Measurements from ENCODE around the gene SNX25.

The SNX25 gene

GRCh38 chr4:185371702-185372101, 162.3 kb downstream of the SNX25 start:
- Mint-ChIP-seq H3K27me3 (no peaks in the 10 kb centered on the region), H3K9me3 (no peaks in the 10 kb centered on the region), H3K4me1 (no peaks in the 10 kb centered on the region), H3K4me3 (no peak overlapping the region), H3K27ac (no peak overlapping the region), H3K36me3 (no peaks in the 10 kb centered on the region)
- CTCF ChIA-PET: no interaction called here
- DNase-seq: no peak

DNA sequence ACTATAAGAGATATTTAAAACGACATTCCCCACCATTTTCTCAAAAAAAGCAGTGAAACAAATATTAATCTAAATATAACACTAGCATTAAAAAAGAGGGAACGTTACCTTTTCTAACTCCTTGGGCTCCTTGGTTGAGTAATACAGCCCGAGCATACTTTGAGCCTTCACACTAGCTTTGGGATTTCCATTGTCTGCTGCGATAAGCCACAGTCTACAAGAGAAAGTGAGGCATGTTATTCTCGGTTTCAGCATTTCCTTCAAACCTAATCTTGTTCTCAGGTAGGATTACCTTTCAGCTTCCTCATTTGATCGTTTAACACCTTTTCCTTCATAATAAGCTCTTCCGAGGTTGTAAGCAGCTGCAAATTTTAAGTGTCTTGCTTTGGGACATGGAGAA, 164.6 kb downstream of the SNX25 start:
- Mint-ChIP-seq H3K9me3 (no peaks in the 10 kb centered on the region), H3K36me3 (no peaks in the 10 kb centered on the region), H3K27me3 (no peaks in the 10 kb centered on the region), H3K27ac (no peak overlapping the region), H3K4me1 (no peaks in the 10 kb centered on the region), H3K4me3 (no peak overlapping the region)
- no peak for DNase-seq
- CTCF ChIA-PET: no interaction called here

DNA sequence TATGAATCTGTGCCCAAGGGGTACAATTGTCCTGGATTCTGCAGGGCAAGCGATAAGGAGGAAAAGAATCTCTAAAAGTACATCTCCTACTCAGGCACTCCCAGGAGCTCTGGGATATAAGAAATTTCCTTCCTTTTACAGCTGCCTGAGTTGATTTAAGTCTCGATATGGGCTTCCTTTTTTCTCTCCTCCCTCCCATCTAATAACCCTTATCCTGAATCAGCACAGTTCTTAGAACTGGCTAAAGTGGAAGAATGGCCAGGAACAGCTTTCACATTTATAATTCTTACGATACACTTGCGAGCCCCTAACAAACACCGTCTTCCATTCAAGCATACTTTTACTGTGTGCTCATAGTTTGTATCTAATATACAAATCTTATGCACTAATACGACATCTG, 165.2 kb downstream of the SNX25 start:
- Mint-ChIP-seq H3K4me3 (no peak overlapping the region), H3K27ac (no peak overlapping the region), H3K27me3 (no peaks in the 10 kb centered on the region), H3K36me3 (no peaks in the 10 kb centered on the region), H3K9me3 (no peaks in the 10 kb centered on the region), H3K4me1 (no peaks in the 10 kb centered on the region)
- DNase-seq: no peak
- CTCF ChIA-PET: no interaction called here

GRCh38 chr4:185378264-185378663, 168.9 kb downstream of the SNX25 start:
- H3K27me3 Mint-ChIP-seq: no peaks in the 10 kb centered on the region
- H3K36me3 Mint-ChIP-seq: peaks cover 2% of the 10 kb centered on the region
- H3K4me1 Mint-ChIP-seq: no peaks in the 10 kb centered on the region
- DNase-seq: no peak
- peaks cover 5% of the 10 kb centered on the region for H3K9me3 Mint-ChIP-seq
- H3K27ac Mint-ChIP-seq: no peak overlapping the region
- CTCF ChIA-PET: no interaction called here
- no peak overlapping the region for H3K4me3 Mint-ChIP-seq

DNA sequence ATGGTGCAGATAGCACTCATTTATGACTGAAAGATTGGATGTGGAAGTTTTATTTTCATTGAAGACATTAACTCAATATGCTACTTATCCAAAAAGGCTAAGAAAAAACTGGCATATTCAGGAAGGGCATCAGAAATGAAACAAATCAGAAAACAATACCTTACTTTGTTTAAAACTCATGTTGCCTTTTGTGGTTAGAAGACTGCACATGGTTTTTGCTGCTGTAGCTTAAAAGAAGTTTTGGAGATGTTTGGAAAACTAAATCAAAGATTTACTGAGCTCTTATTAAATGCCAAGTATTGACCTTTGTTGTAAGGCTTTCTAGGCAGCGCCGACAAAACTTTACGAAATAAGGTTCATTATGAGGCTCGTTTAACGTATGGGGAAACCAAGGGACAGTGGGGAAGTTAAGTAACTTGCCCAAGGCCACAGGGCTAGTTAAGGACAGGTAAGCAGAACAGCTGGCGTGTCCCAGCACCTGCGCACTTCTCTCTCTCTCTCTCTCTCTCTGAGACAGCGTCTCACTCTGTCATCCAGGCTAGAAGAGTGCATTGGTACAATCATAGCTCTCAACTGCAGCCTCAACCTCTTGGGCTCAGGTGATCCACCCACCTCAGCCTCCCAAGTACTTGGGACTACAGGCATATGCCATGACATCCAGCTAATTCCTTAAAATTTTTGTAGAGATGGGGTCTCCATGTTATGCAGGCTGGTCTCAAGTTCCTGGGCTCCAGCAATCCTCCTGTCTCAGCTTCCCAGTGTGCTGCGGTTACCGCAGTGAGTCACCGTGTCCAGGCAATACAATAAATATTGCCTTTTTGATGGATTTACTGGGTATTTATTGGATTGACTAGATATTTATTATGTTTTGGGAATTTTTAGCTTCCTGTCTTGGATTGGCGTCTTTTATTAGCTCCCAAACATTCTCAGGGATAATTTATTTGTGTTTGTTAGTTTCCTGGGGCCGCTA, 170.2 kb downstream of the SNX25 start:
- Mint-ChIP-seq H3K4me1 (peaks cover 8% of the 10 kb centered on the region), H3K36me3 (peaks cover 5% of the 10 kb centered on the region), H3K9me3 (peaks cover 5% of the 10 kb centered on the region), H3K27ac (no peak overlapping the region), H3K27me3 (peaks cover 4% of the 10 kb centered on the region), H3K4me3 (no peak overlapping the region)
- DNase-seq: no peak
- CTCF ChIA-PET: no interaction called here

DNA sequence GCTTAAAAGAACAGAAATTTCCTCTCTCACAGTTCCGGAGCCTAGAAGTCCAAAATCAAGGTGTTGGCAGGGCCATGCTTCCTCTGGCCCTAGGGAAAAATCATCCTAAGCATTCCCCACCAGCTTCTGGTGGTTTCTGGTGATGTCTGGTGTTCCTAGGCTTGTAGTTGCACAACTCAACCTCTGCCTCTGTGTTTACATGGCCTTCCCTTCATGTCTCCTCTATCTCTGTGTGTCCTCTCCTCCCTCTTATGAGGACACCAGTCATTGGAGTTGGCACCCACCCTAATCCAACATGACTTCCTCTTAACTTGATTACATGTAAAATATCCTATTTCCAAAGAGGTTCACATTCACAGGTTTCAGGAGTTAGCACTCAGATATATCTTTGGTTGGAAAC, 170.9 kb downstream of the SNX25 start:
- DNase-seq: no peak
- H3K27me3 Mint-ChIP-seq: peaks cover 4% of the 10 kb centered on the region
- no peak overlapping the region for H3K27ac Mint-ChIP-seq
- CTCF ChIA-PET: interaction anchor here (0.7 kb wide), 1 partner anchor 440 kb away, joined by 3 read pairs; no protein-coding TSS in a partner anchor
- peaks cover 15% of the 10 kb centered on the region for H3K4me1 Mint-ChIP-seq
- H3K4me3 Mint-ChIP-seq: no peak overlapping the region
- peaks cover 5% of the 10 kb centered on the region for H3K9me3 Mint-ChIP-seq
- peaks cover 5% of the 10 kb centered on the region for H3K36me3 Mint-ChIP-seq

DNA sequence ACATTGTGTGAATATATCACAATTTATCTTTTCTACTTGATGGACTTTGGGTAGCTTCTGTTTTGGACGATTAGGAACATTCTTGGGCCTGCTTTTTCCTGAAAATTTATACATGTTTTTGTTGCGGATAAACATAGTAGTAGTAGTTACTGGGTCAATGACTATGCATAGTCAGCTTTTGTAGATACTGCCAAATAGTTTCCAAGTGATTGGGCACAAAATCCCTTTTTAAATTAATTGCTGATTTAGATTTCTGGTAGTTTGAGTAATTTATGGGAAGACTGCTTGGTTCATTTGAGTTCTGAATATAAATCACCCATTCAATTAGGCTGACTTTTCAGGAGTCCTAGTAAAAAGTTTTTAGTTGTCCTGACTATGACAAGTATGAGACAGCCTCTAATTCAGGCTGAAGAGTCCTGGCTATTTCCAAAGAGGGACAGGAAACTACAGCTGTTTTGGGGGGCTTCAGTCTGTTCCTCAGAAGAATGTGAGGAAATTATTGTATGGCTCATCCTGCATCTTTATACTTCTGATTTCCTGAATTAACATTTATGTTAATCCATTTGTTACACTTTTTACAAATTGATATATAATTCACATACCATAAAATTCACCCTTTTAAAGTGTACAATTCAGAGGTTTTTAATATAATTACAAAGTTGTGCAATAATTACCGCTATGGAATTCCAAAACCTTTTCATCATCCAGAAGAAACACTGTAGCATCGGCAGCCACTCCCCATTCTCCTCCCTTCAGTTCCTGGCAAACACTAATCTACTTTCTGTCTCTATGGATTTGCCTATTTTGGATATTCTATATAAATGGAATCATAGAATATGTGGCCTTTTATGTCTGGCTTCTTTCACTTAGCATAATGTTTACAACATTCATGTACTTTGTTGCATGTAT, 172.1 kb downstream of the SNX25 start:
- CTCF ChIA-PET: no interaction called here
- peaks cover 5% of the 10 kb centered on the region for H3K36me3 Mint-ChIP-seq
- H3K27ac Mint-ChIP-seq: no peak overlapping the region
- H3K9me3 Mint-ChIP-seq: peaks cover 5% of the 10 kb centered on the region
- H3K4me3 Mint-ChIP-seq: no peak overlapping the region
- DNase-seq: no peak
- H3K27me3 Mint-ChIP-seq: peaks cover 4% of the 10 kb centered on the region
- peaks cover 24% of the 10 kb centered on the region for H3K4me1 Mint-ChIP-seq

DNA sequence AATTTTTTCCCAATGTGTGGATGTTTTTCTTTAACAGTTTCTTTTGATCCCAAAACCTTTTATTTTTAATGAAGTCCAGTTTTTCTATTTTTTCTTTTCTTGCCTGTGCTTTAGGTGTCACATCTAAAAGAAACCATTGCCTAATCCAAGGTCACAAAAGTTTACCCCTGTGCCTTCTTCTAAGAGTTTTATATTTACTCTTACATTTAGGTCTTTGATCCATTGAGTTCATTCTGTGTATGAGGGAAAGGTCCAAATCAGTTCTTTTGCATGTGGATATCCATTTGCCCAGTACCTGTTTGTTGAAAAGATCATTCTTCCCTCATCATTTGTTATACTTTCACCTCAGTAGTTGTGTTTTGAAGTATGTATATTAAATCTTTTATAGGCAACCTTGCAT, 173.4 kb downstream of the SNX25 start:
- Mint-ChIP-seq H3K9me3 (peaks cover 5% of the 10 kb centered on the region), H3K4me1 (peaks cover 24% of the 10 kb centered on the region), H3K36me3 (peaks cover 5% of the 10 kb centered on the region), H3K27me3 (peaks cover 4% of the 10 kb centered on the region), H3K27ac (no peak overlapping the region), H3K4me3 (no peak overlapping the region)
- CTCF ChIA-PET: no interaction called here
- no peak for DNase-seq

DNA sequence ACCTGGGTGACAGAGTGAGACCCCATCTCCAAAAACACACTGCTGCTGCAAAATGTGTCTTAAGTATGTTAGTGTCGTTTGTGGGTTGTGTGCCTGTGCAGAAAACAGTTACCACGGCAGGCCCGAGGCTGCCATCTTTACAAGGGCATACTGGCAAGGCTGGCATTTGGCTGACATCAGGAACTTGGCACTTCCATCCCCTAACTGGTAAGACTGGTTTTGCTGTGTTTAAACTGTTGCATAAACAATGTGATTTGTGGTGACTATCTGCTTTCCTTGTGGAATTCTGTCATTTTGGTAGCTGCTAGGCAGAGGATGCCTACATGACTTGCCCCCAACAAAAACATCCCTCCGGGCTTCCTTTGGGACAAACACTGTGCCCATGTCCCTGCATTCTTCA, 174.1 kb downstream of the SNX25 start:
- CTCF ChIA-PET: interaction anchor here (1.7 kb wide), 1 partner anchor 33 kb away, joined by 4 read pairs; no protein-coding TSS in a partner anchor
- Mint-ChIP-seq H3K4me1 (peaks cover 24% of the 10 kb centered on the region), H3K36me3 (peaks cover 5% of the 10 kb centered on the region), H3K27me3 (peaks cover 4% of the 10 kb centered on the region), H3K9me3 (peaks cover 5% of the 10 kb centered on the region), H3K4me3 (no peak overlapping the region), H3K27ac (no peak overlapping the region)
- no peak for DNase-seq

GRCh38 chr4:185384061-185384460, 174.7 kb downstream of the SNX25 start:
- H3K4me3 Mint-ChIP-seq: no peak overlapping the region
- peaks cover 5% of the 10 kb centered on the region for H3K36me3 Mint-ChIP-seq
- no peak overlapping the region for H3K27ac Mint-ChIP-seq
- peaks cover 24% of the 10 kb centered on the region for H3K4me1 Mint-ChIP-seq
- CTCF ChIA-PET: interaction anchor here (1.7 kb wide), 1 partner anchor 34 kb away, joined by 4 read pairs; no protein-coding TSS in a partner anchor
- peaks cover 4% of the 10 kb centered on the region for H3K27me3 Mint-ChIP-seq
- DNase-seq: no peak
- H3K9me3 Mint-ChIP-seq: peaks cover 5% of the 10 kb centered on the region

GRCh38 chr4:185384930-185385331, 175.5 kb downstream of the SNX25 start:
- peaks cover 4% of the 10 kb centered on the region for H3K27me3 Mint-ChIP-seq
- peaks cover 5% of the 10 kb centered on the region for H3K36me3 Mint-ChIP-seq
- H3K9me3 Mint-ChIP-seq: peaks cover 5% of the 10 kb centered on the region
- H3K27ac Mint-ChIP-seq: no peak overlapping the region
- peak overlapping the region; percentile 8 for H3K4me3 Mint-ChIP-seq
- CTCF ChIA-PET: interaction anchor here (0.6 to 1.7 kb wide), 2 partner anchors 14 to 34 kb away, joined by 3 to 4 read pairs; no protein-coding TSS in a partner anchor
- DNase-seq: no peak
- peaks cover 24% of the 10 kb centered on the region for H3K4me1 Mint-ChIP-seq

DNA sequence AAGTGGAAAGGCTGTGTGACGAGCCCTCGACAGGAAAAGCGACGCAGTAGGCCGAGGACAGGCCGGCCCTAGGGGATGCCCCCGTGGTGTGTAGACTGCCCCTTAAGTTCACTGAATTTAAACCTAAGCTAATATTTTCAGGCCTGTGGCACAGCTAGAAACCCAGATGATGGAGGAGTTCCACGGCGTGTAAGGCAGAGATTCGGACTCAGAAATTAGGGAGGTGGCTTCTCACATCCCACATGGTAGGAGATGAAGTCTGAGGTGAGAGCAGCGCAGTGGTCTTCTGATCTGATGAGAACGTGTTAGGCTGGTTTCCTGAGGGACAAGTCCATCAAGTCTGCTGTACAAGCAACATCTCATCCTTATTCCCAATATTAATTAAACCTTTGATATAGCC, 178.6 kb downstream of the SNX25 start:
- Mint-ChIP-seq H3K4me3 (no peak overlapping the region), H3K27me3 (peaks cover 4% of the 10 kb centered on the region), H3K4me1 (peaks cover 24% of the 10 kb centered on the region), H3K36me3 (peaks cover 6% of the 10 kb centered on the region), H3K27ac (no peak overlapping the region), H3K9me3 (no peaks in the 10 kb centered on the region)
- DNase-seq: no peak
- CTCF ChIA-PET: no interaction called here

DNA sequence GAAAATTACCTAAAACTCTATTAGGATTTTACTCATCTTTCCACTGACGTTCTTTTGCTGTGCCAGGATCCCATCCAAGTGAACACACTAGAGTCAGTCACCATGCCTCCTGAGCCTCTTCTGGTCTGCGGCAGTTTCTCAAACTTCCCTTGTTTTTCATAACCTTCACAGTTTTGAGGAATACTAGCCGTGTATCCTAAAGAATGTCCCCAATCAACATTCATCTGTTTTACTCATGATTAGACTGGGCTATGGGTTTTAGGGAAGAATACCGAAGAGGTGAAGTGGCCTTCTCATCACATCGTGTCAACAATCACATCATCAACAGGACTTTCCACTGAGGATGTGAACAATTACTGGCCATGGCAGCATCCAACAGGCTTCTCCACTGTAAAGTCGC, 181.5 kb downstream of the SNX25 start:
- CTCF ChIA-PET: no interaction called here
- DNase-seq: no peak
- no peaks in the 10 kb centered on the region for H3K9me3 Mint-ChIP-seq
- no peak overlapping the region for H3K27ac Mint-ChIP-seq
- H3K36me3 Mint-ChIP-seq: peaks cover 3% of the 10 kb centered on the region
- peaks cover 20% of the 10 kb centered on the region for H3K4me1 Mint-ChIP-seq
- no peak overlapping the region for H3K4me3 Mint-ChIP-seq
- H3K27me3 Mint-ChIP-seq: no peaks in the 10 kb centered on the region

DNA sequence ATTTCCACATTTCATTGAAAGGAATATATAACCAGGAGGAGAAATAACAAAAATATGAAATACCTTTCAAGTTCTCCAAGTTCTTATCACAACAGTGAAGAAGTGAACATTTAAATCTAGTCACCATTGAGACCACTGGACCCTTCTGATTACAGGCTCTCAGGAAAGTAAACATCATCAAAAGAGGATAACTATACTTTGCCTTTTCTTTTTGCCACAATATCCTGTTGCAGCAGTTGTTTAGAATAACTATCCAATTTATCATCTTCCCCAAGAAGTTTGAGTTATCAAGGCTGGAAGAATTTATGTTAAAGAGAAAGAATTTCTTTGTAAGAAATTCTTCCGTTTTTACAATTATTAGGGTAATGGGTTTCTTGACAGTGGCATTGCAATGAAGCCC, 182.8 kb downstream of the SNX25 start:
- Mint-ChIP-seq H3K36me3 (peaks cover 8% of the 10 kb centered on the region), H3K4me1 (peaks cover 23% of the 10 kb centered on the region), H3K4me3 (no peak overlapping the region), H3K27me3 (no peaks in the 10 kb centered on the region), H3K9me3 (no peaks in the 10 kb centered on the region), H3K27ac (no peak overlapping the region)
- CTCF ChIA-PET: no interaction called here
- DNase-seq: no peak
